ENCODE data around the gene PFKFB2.
A peak's percentile ranks its signal among the peaks of the same experiment; 100 is the strongest.
"Not testable (repeated sequence)": the region's sequence is repeated elsewhere in the genome, so short reads cannot be mapped to it uniquely, and the experiment has no call there.

The PFKFB2 gene

GRCh38 chr1:207039380-207040180 lies 13.5 kb upstream of the PFKFB2 start:
- no peak for DNase-seq (ENCODE audit: low read depth in 2 of 2)

GRCh38 chr1:207040181-207040533 lies 12.9 kb upstream of the PFKFB2 start:
- no peak for DNase-seq (ENCODE audit: low read depth in 2 of 2)

GRCh38 chr1:207041397-207041796 lies 11.7 kb upstream of the PFKFB2 start:
- not testable (repeated sequence) for DNase-seq (ENCODE audit: low read depth in 2 of 2)

- no peak for DNase-seq (ENCODE audit: low read depth in 2 of 2)
These were observed 7.6 kb upstream of the PFKFB2 start for GRCh38 chr1:207045453-207045852.

- DNase-seq (ENCODE audit: low read depth in 2 of 2), result no peak
These were observed 5.6 kb upstream of the PFKFB2 start for GRCh38 chr1:207047505-207047904.

- DNase-seq (ENCODE audit: low read depth in 2 of 2), result no peak
These were observed 5.0 kb upstream of the PFKFB2 start for GRCh38 chr1:207048041-207048440.

- DNase-seq (ENCODE audit: low read depth in 2 of 2), result no peak
These were observed 4.0 kb upstream of the PFKFB2 start for GRCh38 chr1:207049054-207049453.

GRCh38 chr1:207049514-207049913 lies 3.6 kb upstream of the PFKFB2 start:
- no peak for DNase-seq (ENCODE audit: low read depth in 2 of 2)

- DNase-seq (ENCODE audit: low read depth in 2 of 2), result no peak
These were observed 3.1 kb upstream of the PFKFB2 start for GRCh38 chr1:207049974-207050391.

- peak; percentile 87 to 88 for DNase-seq (ENCODE audit: low read depth in 2 of 2)
These were observed 2.4 kb upstream of the PFKFB2 start for GRCh38 chr1:207050480-207051190.

GRCh38 chr1:207051191-207051943 lies 1.7 kb upstream of the PFKFB2 start, which contains the start of gene YOD1:
Gene YOD1 (minus strand): TSS chr1:207051208. CDS start chr1:207051030, 178 bp downstream.
- DNase-seq (ENCODE audit: low read depth in 2 of 2), result no peak

GRCh38 chr1:207054491-207054890 lies 1.4 kb downstream of the PFKFB2 start:
- no peak for DNase-seq (ENCODE audit: low read depth in 2 of 2)

GRCh38 chr1:207055386-207056001 lies 2.4 kb downstream of the PFKFB2 start:
- DNase-seq (ENCODE audit: low read depth in 2 of 2), result no peak

GRCh38 chr1:207056673-207057072 lies 3.6 kb downstream of the PFKFB2 start:
- no peak for DNase-seq (ENCODE audit: low read depth in 2 of 2)

- no peak for DNase-seq (ENCODE audit: low read depth in 2 of 2)
These were observed 5.2 kb downstream of the PFKFB2 start for GRCh38 chr1:207058252-207058651.

GRCh38 chr1:207058878-207059867 lies 6.1 kb downstream of the PFKFB2 start:
- DNase-seq (ENCODE audit: low read depth in 2 of 2), result no peak

- no peak for DNase-seq (ENCODE audit: low read depth in 2 of 2)
These were observed 6.8 kb downstream of the PFKFB2 start for GRCh38 chr1:207059881-207060280.

GRCh38 chr1:207060596-207060995 lies 7.5 kb downstream of the PFKFB2 start:
- DNase-seq (ENCODE audit: low read depth in 2 of 2), result no peak

- DNase-seq (ENCODE audit: low read depth in 2 of 2), result no peak
These were observed 9.0 kb downstream of the PFKFB2 start for GRCh38 chr1:207062058-207062457.

- no peak for DNase-seq (ENCODE audit: low read depth in 2 of 2)
These were observed 9.9 kb downstream of the PFKFB2 start for GRCh38 chr1:207063014-207063413.

- DNase-seq (ENCODE audit: low read depth in 2 of 2), result no peak
These were observed 11.5 kb downstream of the PFKFB2 start for GRCh38 chr1:207064561-207064960.

All from stimulated activated CD4-positive, alpha-beta T cell treated with anti-CD3 and anti-CD28 coated beads, Interleukin-15, amount 100 ng/mL, for 48 hours (primary cell).